ENCODE measurements around the gene SLC26A1. TPM values are rescaled to one million over a fixed set of nuclear protein-coding genes. Genes with fewer than 3 reads are reported as not detected.

Gene SLC26A1
- total RNA-seq, 1 experiment from 2014 or later = 0.09 TPM

DNA sequence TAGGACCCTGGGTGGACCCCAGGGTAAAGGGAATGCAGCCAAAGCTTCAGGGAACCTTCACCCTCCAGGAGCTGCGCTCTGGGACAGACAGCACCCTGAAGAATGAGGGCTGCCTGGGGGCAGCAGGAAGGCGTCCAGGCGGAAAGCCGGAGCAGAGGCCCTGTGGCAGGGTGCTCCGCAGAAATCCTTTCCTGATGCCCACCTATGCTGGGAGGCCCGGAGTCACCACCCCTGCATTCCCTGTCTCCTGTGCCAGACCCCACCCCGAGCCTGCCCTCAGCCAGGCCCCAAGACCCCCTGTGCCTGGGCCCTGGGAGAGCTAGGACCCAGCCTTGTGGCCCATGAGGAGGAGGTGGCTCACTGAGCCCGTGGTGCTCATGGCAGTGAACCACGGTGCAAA lies 18.5 kb downstream of the SLC26A1 start:
- no peak overlapping the region for H2BK120ac ChIP-seq (ENCODE audit: low read depth, low read length, poor library complexity, severe bottlenecking)
- no peak overlapping the region for H2AFZ ChIP-seq (ENCODE audit: low read length)
- H3K9me3 ChIP-seq (ENCODE audit: control insufficient read depth, low read depth, low read length) = no peaks in the 10 kb centered on the region
- no peak for TF ChIP-seq CTCF (conservative IDR thresholded peaks at IDR 0.05)
- H4K8ac ChIP-seq (replicated peaks; ENCODE audit: insufficient read length, low read depth, low read length) = no peak overlapping the region
- H2BK5ac ChIP-seq (ENCODE audit: insufficient read length, low read length) = no peak overlapping the region
- H3K27me3 ChIP-seq (ENCODE audit: insufficient read depth, low read length) = peaks cover 3% of the 10 kb centered on the region; the same call in 1 of the 2 replicates
- no peak overlapping the region for H3K4me2 ChIP-seq (ENCODE audit: insufficient read depth, insufficient read length, low read length)
- no peaks in the 10 kb centered on the region for H4K20me1 ChIP-seq (ENCODE audit: control insufficient read depth, insufficient read depth, insufficient read length)
- H2BK12ac ChIP-seq (ENCODE audit: insufficient read length, low read depth, low read length) = no peak overlapping the region
- no peak overlapping the region for H4K91ac ChIP-seq (ENCODE audit: insufficient read length, low read depth, low read length)
- no peak overlapping the region for H4K5ac ChIP-seq (ENCODE audit: insufficient read length, low read depth, low read length)
- H3K27ac ChIP-seq (ENCODE audit: insufficient read length, low read depth, low read length) = no peak overlapping the region
- H2BK20ac ChIP-seq (ENCODE audit: low read depth, low read length, poor library complexity, severe bottlenecking) = no peak overlapping the region
- no peak for DNase-seq
- no peaks in the 10 kb centered on the region for H3K4me1 ChIP-seq (ENCODE audit: insufficient read depth, low read length)
- no peak overlapping the region for H3K4ac ChIP-seq (ENCODE audit: low read depth, low read length)
- H3K56ac ChIP-seq (ENCODE audit: insufficient read length, low read depth, low read length) = no peak overlapping the region
- no peaks in the 10 kb centered on the region for H3K79me2 ChIP-seq (ENCODE audit: insufficient read depth, low read length)
- no peak overlapping the region for H2AK5ac ChIP-seq (ENCODE audit: insufficient read length, low read length)
- Mint-ChIP-seq H3K27me3 (ENCODE audit: low read depth) (peaks cover 29% of the 10 kb centered on the region), H3K36me3 (ENCODE audit: insufficient read depth in 1 of 3, low read depth in 3 of 3) (no peaks in the 10 kb centered on the region), H3K9me3 (peaks cover 5 to 8% of the 10 kb centered on the region in 2 experiments; a peak in 3 of 5 replicates), H3K4me1 (peaks cover 4 to 7% of the 10 kb centered on the region in 2 experiments; a peak in 3 of 4 replicates), H3K27ac (no peak overlapping the region), H3K4me3 (peak overlapping the region in 1 of 2 experiments; percentile 58; a peak in 1 of 5 replicates)
- no peak overlapping the region for H3K9ac ChIP-seq (ENCODE audit: extremely low read depth, insufficient read length, low read length)
- H3K79me1 ChIP-seq (ENCODE audit: insufficient read depth, low read depth, low read length, poor library complexity, severe bottlenecking) = no peaks in the 10 kb centered on the region
- no peak overlapping the region for H3K23ac ChIP-seq (ENCODE audit: insufficient read length, low read depth, low read length)
- H3K14ac ChIP-seq (ENCODE audit: insufficient read depth, low read length) = no peak overlapping the region
- H3K18ac ChIP-seq (ENCODE audit: insufficient read length, low read depth, low read length) = no peak overlapping the region
- WGBS (ENCODE audit: extremely low coverage, insufficient read length, low lambda C conversion rate) = no CpG with 5 or more reads among the region's 9 CpGs
- no peak overlapping the region for H2BK15ac ChIP-seq (ENCODE audit: low read depth, low read length)
- H3K23me2 ChIP-seq (ENCODE audit: insufficient read length, low read depth, low read length, poor library complexity, severe bottlenecking) = peaks cover 5% of the 10 kb centered on the region
- H3T11ph ChIP-seq (ENCODE audit: low read length) = no peak overlapping the region

Measured in H9 (cell line).